Panc1 (cell line): ENCODE results near the gene HCST. TPM values are rescaled to one million over a fixed set of nuclear protein-coding genes. Genes with fewer than 3 reads are reported as not detected.

Experiments
- ATAC-seq: fragments of 200-7000 bp; cut with Tn5 transposase; 2 replicates; pipeline ENCODE4 v1.9.1; 2020; ENCODE audit warnings: mild to moderate bottlenecking, moderate library complexity
- BruUV-seq: library from RNA; stranded (reverse); fragments of 400-500 nt; replicated peaks from 2 replicates; lab custom pipeline; 2021; lab: Mats Ljungman, UMichigan
- CTCF ChIA-PET: fragments of 300-600 bp; sonication (Branson Sonifier 250); formaldehyde crosslinking; loops from one replicate; lab custom pipeline; 2022; ENCODE audit warnings: antibody characterized with exemption; lab: Charles Lee
- POLR2A ChIA-PET: fragments of 300-600 bp; sonication (Branson Sonifier 250); formaldehyde crosslinking; loops from one replicate; lab custom pipeline; 2022; ENCODE audit warnings: antibody characterized with exemption; lab: Charles Lee
- DNase-seq: peaks from one replicate; pipeline ENCODE4 v3.0.0-alpha.2; 2010; ENCODE audit warnings: low read depth, low spot score
- H3K27ac ChIP-seq: 2 replicates; pipeline ENCODE4 v1.5.1; 2011; ENCODE audit warnings: mild to moderate bottlenecking, low read length, inconsistent platforms
- H3K27me3 ChIP-seq: fragments of 200-500 bp; sonication (Bioruptor generic); 2 replicates; pipeline ENCODE4 v1.6.0; 2014; ENCODE audit warnings: low read length, inconsistent platforms; ENCODE audit not compliant: control insufficient read depth, insufficient read depth
- H3K36me3 ChIP-seq: fragments of 200-500 bp; sonication (Bioruptor generic); 2 replicates; pipeline ENCODE4 v1.5.1; 2014; ENCODE audit warnings: inconsistent platforms, mild to moderate bottlenecking, low read length, moderate library complexity; ENCODE audit not compliant: control insufficient read depth, insufficient read depth
- H3K4me1 ChIP-seq: 2 replicates; pipeline ENCODE4 v1.5.1; 2011; ENCODE audit warnings: inconsistent platforms, mild to moderate bottlenecking, low read length, moderate library complexity; ENCODE audit not compliant: control insufficient read depth, insufficient read depth
- H3K4me3 ChIP-seq, 2 experiments: 2 replicates each; pipeline ENCODE4 v1.5.1; 2011 to 2012; ENCODE audit warnings: low read depth in 2 of 2, low read length in 2 of 2, mild to moderate bottlenecking in 2 of 2, inconsistent platforms in 1 of 2, moderate library complexity in 1 of 2
- H3K9me3 ChIP-seq: fragments of 200-500 bp; sonication (Bioruptor generic); 2 replicates; pipeline ENCODE4 v1.5.1; 2014; ENCODE audit warnings: low read depth, mild to moderate bottlenecking, inconsistent platforms, low read length, moderate library complexity; ENCODE audit not compliant: control insufficient read depth, insufficient read depth
- POLR2AphosphoS5 ChIP-seq: IDR thresholded peaks from 2 replicates; pipeline ENCODE4 v1.6.1; 2012; ENCODE audit warnings: mild to moderate bottlenecking, low read depth, low read length, moderate library complexity
- SIN3A ChIP-seq: IDR thresholded peaks from 2 replicates; pipeline ENCODE4 v1.6.1; 2012; ENCODE audit warnings: low read depth, mild to moderate bottlenecking, low read length, moderate library complexity, borderline replicate concordance; ENCODE audit not compliant: insufficient read depth
- TCF7L2 ChIP-seq: IDR thresholded peaks from 2 replicates; pipeline ENCODE4 v1.6.1; 2011; ENCODE audit warnings: mild to moderate bottlenecking, low read depth, low read length, inconsistent platforms
- in situ Hi-C: cut with HindIII; loops from 2 replicates; pipeline ENCODE4 v1.10.0; 2016; ENCODE audit warnings: low sequenced_read_pairs, low pct_unique_long_range_greater_than_20kb
- intact Hi-C: fragments of 100-400 bp; cut with micrococcal nuclease; formaldehyde crosslinking; loops from one replicate; pipeline ENCODE4 v1.10.0; 2022; ENCODE audit not compliant: unreplicated experiment
- total RNA-seq: library from RNA; stranded (reverse); gene quantifications from one replicate; pipeline ENCODE4 v1.2.1, GENCODE V29; 2021; ENCODE audit not compliant: unreplicated experiment
- TF ChIP-seq, protein P1 (sequence below), 2 experiments: IDR thresholded peaks; 2 replicates each; pipeline ENCODE4 v1.6.1; 2011 to 2012; ENCODE audit warnings: low read depth in 2 of 2, control low read depth in 1 of 2, low read length in 1 of 2, mild to moderate bottlenecking in 1 of 2, moderate library complexity in 1 of 2; ENCODE audit not compliant: insufficient read depth in 1 of 2
- TF ChIP-seq, protein P2 (sequence below): fragments of 450-650 bp; IDR thresholded peaks from 2 replicates; pipeline ENCODE4 v1.5.1; 2017; ENCODE audit warnings: mild to moderate bottlenecking

Gene HCST
- total RNA-seq, 1 experiment from 2014 or later = 2.9 TPM

DNA sequence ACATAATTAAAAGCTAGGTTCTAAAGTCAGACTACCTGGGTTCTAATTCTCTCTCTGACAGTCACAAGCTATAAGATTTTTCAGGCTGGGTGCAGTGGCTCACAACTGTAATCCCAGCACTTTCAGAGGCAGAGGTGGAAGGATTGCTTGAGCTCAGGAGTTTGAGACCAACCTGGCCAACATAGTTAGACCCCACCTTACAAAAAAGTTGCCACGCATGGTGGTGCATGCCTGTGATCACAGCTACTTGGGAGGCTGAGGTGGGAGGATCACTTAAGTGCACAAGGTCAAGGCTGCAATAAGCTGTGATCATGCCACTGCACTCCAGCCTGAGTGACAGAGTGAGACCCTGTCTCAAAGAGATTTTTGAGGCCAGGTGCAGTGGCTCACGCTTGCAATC, 8.0 kb upstream of the HCST start:
- H3K27me3 ChIP-seq = no peaks in the 10 kb centered on the region
- TF ChIP-seq, protein P1, sequence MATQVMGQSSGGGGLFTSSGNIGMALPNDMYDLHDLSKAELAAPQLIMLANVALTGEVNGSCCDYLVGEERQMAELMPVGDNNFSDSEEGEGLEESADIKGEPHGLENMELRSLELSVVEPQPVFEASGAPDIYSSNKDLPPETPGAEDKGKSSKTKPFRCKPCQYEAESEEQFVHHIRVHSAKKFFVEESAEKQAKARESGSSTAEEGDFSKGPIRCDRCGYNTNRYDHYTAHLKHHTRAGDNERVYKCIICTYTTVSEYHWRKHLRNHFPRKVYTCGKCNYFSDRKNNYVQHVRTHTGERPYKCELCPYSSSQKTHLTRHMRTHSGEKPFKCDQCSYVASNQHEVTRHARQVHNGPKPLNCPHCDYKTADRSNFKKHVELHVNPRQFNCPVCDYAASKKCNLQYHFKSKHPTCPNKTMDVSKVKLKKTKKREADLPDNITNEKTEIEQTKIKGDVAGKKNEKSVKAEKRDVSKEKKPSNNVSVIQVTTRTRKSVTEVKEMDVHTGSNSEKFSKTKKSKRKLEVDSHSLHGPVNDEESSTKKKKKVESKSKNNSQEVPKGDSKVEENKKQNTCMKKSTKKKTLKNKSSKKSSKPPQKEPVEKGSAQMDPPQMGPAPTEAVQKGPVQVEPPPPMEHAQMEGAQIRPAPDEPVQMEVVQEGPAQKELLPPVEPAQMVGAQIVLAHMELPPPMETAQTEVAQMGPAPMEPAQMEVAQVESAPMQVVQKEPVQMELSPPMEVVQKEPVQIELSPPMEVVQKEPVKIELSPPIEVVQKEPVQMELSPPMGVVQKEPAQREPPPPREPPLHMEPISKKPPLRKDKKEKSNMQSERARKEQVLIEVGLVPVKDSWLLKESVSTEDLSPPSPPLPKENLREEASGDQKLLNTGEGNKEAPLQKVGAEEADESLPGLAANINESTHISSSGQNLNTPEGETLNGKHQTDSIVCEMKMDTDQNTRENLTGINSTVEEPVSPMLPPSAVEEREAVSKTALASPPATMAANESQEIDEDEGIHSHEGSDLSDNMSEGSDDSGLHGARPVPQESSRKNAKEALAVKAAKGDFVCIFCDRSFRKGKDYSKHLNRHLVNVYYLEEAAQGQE (IDR thresholded peaks at IDR 0.05; ENCODE audit: insufficient read depth in 1 of 2, low read depth in 2 of 2, low read length in 1 of 2) = no peak
- TF ChIP-seq, protein P2, sequence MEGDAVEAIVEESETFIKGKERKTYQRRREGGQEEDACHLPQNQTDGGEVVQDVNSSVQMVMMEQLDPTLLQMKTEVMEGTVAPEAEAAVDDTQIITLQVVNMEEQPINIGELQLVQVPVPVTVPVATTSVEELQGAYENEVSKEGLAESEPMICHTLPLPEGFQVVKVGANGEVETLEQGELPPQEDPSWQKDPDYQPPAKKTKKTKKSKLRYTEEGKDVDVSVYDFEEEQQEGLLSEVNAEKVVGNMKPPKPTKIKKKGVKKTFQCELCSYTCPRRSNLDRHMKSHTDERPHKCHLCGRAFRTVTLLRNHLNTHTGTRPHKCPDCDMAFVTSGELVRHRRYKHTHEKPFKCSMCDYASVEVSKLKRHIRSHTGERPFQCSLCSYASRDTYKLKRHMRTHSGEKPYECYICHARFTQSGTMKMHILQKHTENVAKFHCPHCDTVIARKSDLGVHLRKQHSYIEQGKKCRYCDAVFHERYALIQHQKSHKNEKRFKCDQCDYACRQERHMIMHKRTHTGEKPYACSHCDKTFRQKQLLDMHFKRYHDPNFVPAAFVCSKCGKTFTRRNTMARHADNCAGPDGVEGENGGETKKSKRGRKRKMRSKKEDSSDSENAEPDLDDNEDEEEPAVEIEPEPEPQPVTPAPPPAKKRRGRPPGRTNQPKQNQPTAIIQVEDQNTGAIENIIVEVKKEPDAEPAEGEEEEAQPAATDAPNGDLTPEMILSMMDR = no peak
- TF ChIP-seq TCF7L2 = no peak
- TF ChIP-seq SIN3A = no peak
- no peak for TF ChIP-seq POLR2AphosphoS5
- H3K4me1 ChIP-seq = peaks cover 7% of the 10 kb centered on the region; the same call in 1 of the 2 replicates
- no peak overlapping the region for H3K4me3 ChIP-seq
- no peaks in the 10 kb centered on the region for H3K9me3 ChIP-seq
- no TSS peak for BruUV-seq
- POLR2A ChIA-PET = no interaction called here
- peaks cover 5% of the 10 kb centered on the region; the same call in 1 of the 2 replicates for H3K36me3 ChIP-seq
- intact Hi-C loops = no loop called here
- DNase-seq = no peak
- no peak for ATAC-seq
- in situ Hi-C loops = no loop called here
- CTCF ChIA-PET = no interaction called here
- no peak overlapping the region for H3K27ac ChIP-seq

DNA sequence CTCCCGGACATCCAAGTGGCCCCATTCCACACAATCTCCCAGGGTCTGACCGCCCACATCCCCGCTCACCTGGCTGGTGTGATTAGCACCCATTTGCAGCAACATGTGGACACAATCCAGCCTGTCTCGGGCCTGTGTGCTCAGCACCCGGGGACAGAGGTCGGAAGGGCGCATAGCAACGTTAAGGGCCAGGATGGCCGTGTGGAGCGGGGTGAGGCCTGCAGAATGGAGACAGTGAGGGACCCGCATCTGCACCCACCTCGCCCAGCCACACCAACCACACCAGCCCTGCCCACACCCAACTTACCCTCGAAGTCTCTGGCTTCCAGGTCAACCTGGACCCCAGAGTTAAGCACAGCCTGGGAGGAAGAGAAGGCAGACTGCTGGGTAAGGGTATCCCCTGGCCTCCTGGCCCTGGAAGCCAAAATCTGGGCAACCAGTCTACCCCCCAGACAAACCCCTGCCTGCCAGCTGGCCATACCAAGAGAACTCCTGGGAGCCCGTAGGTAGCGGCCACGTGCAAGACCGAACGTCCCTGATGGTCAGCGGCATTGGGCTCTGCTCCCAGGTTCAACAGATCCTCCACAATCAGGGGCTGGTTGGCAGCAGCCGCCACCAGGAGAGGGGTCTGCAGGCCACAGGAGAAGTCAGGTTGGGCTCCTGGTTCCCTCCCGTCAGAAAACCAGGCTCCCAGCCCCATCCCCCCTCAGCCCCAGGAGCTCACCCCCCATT, 6.3 kb upstream of the HCST start:
- peaks cover 8% of the 10 kb centered on the region for H3K4me1 ChIP-seq
- ChIA-PET CTCF (no interaction called here), POLR2A (no interaction called here)
- in situ Hi-C loops (no loop called here), intact Hi-C loops (no loop called here)
- no peak for DNase-seq
- H3K36me3 ChIP-seq = peaks cover 3% of the 10 kb centered on the region; the same call in 1 of the 2 replicates
- no peaks in the 10 kb centered on the region for H3K27me3 ChIP-seq
- TF ChIP-seq, protein P1 (IDR thresholded peaks at IDR 0.05; ENCODE audit: insufficient read depth in 1 of 2, low read depth in 2 of 2, low read length in 1 of 2) = no peak
- TF ChIP-seq, protein P2 = no peak
- TF ChIP-seq POLR2AphosphoS5 (no peak), TCF7L2 (no peak), SIN3A (no peak)
- H3K4me3 ChIP-seq = no peak overlapping the region
- H3K27ac ChIP-seq = no peak overlapping the region
- no peak for ATAC-seq
- no TSS peak for BruUV-seq
- no peaks in the 10 kb centered on the region for H3K9me3 ChIP-seq
